GM18870 (cell line): ENCODE data around the gene ZNG1F.
"Not testable (repeated sequence)": the region's sequence is repeated elsewhere in the genome, so short reads cannot be mapped to it uniquely, and the experiment has no call there.

ENCODE experiments used
- ATAC-seq: cut with Tn5 transposase; IDR thresholded peaks from one replicate; pipeline ENCODE4 v1.9.1; 2021; ENCODE audit warnings: moderate library complexity; ENCODE audit not compliant: unreplicated experiment

Gene ZNG1F

DNA sequence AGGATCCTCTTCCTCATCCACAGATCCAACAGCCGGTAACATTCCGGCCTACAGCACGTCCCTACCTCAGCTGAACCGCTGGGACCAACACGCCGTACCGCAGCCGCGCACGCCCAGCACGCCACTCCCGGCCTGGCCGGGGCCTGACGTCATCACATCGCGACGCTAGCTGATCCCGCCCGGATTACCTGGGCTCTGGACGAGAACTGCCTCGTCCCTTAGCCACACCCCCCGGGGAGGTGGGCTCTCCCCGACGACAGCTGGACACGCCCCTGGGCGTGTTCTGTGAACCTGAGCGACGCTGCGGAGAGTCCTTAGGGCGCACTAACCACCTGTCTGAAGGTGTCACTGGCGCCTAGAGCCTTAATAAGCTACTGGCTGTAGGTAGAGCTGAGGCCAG is at the start of gene ZNG1F:
Gene ZNG1F, minus strand, starts transcription at position 101 of the 400 bp plus-strand sequence. Its CDS starts 59 bp downstream, at position 42.
- ATAC-seq = not testable (repeated sequence)

DNA sequence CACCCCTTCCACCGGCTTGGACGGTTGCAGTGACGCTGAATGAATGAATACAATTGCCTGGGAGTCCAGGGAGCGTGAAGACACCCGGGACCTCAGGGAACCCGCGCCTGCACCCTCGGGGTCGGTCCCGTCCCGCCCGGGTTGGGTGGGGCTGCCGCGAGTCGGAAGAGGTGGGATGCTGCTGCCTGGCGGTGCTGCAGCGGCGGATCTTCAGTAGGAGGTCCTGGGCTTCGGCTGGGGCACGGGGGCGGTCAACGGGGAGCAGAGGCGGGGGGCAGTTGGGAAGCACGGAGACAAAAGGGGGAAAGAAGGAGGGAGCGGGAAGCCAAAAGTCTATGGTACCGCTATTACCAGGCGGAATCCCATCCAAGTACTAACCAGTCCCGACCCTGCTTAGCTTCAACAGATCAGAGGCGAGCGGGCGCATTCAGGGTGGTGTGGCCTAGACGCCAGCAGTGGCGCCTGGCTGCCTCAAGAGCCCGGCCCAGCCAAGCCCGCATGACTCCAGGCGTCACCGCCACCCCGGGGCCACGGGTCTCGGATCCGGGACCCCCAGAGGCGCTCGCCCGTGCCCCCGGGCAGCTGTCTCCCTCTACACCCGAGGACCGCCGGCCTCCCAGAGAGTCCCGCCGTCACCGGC is 48.1 kb upstream of the ZNG1F start:
- ATAC-seq = not testable (repeated sequence)

DNA sequence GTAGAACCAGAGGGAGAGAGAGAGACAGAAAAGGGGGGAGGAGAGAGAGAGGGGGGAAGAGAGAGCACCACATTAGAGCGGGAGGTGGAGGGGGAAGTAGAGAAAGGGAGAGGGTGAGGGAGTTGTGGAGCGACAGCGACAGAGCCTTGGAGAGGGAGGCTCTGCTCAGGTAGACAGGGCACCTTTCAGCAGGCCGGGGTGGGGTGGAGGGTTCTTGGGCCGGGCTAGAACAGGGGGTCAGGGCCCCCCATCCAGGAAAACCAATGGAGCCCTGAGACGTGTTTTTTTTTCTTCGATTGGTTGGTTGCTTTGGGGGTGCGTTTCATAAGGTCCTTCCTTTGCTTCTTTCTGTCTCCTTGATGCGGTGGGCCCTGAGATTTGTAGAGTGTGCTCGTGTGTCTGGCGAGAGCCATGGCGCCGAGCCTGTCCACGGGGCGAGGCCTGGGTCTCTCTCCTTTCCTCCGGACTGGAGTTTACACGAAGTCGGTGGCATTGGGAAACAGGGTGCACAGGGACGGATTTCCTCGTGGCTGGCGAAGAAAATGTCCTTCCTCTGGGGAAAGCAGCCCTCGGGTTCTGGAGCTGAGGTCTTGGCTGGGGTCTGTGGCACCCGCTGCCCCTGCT is 47.5 kb upstream of the ZNG1F start:
- ATAC-seq = not testable (repeated sequence)

DNA sequence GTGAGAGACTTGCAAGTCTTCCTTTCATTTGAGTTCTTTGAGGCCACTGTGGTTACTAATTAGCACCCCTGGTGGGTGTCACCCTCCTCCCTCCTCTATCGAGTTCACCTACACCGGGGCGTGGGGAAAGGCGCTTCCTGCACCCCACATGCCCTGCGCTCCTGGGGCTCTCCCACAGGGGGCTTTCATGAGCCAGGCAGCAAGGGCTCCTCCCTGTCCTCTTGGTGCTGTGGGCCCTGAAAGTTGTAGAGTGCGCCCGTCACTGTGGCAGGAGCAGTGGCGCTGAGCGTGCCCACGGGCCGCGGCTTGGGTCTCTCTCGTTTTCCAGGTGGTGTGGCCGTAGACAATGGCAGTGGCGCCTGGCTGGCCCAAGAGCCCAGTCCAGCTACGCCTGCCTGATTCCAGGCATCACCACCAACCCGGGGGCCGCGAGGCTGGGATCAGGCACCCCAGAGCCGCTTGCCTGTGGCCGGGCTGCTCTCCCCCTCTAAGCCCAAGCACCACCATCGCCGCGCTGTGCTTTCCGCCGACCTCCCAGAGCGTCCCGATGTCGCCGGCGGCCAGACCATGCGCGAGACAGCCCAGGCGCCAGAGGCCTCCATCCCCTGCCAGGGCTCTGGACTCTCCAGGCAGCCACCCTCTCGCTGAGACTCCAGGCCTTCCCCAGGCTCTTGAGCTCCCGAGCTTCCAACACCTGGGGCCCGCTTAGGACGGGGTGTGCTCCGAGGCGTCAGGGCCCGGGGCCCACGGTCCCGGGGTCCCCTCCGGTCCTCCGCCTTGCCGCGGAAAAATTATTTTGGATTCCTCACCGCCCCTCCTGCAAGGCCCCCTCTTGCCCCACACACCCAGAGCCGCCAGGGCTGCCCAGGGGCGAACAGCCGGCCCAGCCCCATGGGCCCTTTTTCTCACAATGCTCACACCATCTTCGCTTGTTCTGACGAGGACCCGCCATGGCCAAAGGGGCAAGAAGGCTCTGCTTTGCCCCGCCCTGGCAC is 46.0 kb upstream of the ZNG1F start:
- ATAC-seq = peak; percentile 100

DNA sequence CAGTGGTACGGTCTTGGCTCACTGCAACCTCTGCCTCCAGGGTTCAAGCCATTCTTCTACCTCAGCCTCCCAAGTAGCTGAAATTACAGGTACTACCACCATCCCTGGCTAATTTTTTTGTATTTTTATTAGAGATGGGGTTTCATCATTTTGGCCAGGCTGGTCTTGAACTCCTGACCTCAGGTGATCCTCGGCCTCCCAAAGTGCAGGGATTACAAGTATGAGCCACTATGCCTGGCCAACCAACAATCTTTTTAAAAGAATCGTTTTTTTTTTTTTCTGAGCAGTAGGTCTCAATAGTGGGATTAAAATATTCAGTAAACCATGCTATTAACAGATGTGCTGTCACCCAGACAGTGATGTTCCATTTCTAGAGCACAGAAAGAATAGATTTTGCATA is 45.1 kb upstream of the ZNG1F start:
- ATAC-seq = not testable (repeated sequence)

DNA sequence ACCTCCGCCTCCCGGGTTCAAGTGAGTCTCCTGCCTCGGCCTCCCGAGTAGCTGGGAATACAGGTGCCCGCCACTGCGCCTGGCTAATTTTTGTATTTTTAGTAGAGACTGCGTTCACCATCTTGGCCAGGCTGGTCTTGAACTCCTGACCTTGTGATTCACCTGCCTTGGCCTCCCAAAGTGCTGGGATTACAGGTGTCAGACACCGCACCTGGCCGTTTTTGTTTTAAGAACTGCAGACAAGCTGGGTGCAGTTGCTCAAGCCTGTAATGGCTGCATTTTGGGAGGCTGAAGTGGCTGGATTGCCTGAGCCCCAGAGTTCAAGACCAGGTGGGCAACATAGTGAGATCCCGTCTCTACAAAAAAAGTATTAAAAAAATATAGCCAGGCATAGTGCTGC is 43.2 kb upstream of the ZNG1F start:
- ATAC-seq = not testable (repeated sequence)

DNA sequence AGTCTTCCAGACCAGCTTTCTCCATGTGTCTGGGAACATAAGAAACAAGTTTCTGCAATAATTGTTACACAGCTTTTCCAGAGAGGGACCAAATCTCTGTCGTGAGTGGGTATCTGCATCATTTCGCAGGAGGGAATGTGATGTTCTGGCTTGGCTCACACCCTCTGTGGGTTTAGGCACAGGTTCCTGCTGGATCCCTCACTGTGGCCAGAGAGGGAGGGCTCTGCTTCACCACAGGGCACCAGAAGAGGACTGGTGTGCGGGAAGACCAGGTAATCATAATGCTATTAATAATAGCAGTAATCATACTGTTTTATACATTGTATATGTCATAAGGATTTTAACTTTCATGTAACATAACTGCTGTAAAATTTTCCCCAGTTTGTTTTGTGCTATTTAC is 41.3 kb upstream of the ZNG1F start:
- ATAC-seq = not testable (repeated sequence)

DNA sequence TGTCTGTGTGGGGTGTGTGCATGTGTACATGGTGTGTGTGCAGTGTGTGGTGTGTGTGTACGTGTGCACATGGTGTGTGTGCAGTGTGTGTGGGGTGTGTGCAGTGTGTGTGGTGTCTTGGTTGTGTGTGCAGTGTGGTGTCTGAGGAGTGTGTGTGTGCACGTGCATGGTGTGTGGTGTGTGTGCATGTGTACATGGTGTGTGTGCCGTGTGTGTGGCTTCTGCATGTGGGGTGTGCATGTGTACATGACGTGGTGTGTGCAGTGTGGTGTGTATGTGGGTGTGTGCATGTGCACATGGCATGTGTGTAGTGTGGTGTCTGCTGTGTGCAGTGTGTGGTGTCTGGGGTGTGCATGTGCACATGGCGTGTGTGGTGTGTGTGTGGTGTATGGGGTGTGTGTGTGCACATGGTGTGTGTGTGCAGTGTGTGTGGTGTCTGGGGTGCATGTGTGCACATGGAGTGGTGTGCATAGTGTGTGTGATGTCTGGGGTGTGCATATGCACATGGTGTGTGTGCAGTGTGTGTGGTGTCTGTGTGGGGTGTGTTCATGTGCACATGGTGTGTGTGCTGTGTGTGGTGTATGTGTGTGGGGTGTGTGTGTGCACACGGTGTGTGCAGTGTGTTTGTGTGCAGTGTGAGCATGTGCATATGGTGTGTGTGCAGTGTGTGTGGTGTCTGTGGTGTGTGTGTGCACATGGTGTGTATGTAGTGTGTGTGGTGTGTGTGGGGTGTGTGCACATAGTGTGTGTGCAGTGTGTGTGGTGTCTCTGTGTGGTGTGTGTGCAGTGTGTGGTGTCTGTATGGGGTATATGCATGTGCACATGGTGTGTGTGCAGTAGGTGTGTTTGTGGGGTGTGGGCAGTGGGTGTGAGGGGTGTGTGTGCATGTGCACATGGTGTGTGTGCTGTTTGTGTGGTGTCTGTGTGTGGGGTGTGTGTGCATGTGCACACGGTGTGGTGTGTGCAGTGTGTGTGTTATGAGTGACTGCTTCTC is 40.6 kb upstream of the ZNG1F start:
- no peak for ATAC-seq

DNA sequence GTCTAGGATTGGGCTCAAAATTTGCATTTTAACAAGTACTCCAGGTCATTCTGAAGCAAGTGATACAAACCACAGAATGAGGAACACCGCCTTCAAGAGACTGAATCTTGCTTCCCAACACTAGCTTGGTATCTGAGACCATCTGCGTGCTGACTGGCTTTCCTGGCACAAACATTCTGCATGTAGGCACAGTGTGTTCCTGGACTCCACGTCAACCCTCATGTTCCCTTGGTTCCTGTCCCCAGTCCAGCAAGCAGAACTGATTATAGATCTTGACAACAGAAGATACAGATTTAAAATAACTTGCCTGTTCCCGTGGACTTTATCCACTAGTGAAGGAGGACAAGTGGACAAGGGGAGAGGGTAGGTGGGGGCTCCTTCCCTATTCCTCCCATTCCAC is 30.7 kb upstream of the ZNG1F start:
- ATAC-seq = not testable (repeated sequence)

DNA sequence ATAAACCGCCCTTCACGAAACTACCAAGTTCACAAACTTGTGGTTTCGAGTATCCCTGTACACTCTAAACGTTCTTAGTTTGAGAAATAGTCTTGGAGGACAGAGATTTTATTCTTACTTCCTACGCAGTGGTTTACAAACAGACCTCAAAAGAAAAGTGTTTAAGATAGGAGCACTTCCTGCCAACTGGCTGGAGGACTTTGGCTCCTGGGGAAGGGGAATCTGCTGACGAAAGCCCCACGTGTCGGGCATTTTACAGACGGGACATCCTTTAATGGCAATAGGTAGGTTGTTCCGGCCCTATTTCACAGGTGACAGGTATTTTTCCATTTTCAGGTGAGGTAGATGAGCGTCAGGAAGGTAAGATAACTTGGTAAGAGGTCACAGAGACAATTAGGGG is 678 bp downstream of the ZNG1F start:
- not testable (repeated sequence) for ATAC-seq

DNA sequence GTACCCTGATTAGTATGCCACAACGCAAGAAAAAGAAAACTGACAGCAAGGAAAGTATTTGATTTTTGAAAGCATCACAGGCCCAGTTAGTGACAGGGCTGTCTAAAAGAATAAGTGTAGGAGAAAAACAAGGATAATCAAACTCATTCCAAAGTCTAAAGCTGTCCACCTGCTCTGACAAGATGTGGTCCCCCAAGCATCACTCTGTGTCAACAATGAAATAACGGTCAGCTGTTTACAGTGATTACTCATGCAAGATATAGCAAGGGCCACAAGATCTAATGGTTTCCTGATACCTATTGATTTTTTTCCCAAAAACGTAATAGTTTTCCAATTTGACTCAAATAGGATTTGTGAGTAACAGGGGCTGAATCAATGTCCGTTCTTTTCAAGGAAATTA is 14.1 kb downstream of the ZNG1F start:
- ATAC-seq = not testable (repeated sequence)

DNA sequence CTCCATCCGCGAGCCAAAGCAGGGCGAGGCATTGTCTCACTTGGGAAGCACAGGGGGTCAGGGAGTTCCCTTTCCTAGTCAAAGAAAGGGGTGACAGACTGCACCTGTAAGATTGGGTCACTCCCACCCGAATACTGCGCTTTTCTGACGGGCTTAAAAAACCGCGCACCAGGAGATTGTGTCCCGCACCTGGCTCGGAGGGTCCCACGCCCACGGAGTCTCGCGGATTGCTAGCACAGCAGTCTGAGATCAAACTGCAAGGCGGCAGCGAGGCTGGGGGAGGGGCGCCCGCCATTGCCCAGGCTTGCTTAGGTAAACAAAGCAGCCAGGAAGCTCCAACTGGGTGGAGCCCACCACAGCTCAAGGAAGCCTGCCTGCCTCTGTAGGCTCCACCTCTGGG is 39.0 kb downstream of the ZNG1F start:
- not testable (repeated sequence) for ATAC-seq

DNA sequence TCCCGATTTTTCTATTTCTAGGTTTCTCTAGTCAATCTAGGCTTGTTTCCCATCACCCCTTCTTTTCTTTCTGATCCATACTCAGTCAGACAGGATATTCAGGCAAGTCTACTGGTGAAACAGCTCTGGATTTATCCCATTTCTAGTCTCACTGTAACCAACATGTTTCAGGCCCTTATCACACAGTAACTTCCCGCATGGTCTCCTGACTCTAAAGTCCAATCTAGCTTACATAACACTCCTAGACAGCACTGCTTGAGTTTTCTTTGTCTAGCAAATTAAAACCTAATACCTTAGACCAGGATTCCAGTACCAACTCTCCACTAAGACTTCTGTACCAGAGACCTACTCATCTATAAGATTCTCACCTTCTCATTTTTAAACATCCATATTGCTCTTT is 47.2 kb downstream of the ZNG1F start:
- not testable (repeated sequence) for ATAC-seq

DNA sequence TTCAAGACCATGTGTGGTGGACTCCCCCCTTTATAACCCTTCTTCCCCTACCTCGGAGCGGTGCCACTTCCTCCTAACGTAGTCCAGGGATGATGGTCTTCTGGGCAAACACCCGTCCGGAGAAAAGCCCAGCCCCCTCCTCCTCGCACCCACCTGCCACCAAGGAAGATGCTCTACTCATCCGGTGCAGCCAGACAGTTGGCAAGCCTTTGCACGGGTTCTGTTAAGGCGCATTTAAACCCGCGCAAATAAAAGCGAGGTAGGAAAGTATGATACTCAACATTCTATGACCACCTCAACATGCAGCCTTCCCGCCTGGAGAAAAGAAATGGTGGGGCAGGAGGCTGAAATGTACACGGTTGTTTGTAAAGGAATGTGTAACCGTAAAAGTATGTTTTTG is 60.5 kb downstream of the ZNG1F start, which contains the start of gene FOXD4L6:
Gene FOXD4L6, minus strand, starts transcription at position 101 of the 400 bp plus-strand sequence. CDS start 298 bp downstream, outside the sequence.
- ATAC-seq = not testable (repeated sequence)

DNA sequence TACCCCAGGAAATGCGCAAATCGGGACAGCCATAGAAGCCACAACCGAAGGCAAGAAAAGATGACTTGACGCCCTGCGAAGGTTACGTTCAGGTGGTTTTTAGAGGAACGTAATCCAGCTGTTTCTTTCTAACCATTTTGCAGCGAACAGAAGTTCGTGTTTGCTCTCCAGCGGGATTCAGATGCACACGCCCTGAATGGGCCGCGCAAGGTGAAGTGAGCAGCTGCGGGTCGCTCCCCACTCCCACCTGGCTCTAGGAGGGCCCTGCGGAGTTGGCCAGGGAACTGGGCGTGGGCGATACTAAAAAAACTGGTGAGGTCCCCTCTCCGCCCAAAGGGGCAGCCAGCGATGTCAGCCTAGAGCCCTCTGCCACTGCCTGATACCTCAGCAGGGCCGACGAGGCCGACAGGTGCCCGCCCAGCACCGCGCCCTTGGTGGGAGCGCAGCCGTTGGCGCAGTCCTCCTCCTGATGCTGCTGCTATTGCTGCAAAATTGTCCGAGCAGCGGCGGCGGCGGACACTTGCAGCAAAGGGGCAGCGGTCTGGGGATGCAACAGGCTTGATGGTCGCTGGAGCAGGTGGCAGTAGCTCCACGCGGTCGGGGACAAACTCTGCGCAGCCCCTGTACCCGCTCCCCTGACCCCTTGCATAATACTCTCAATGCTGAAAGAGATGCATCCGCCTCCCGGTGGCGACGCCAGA is 62.2 kb downstream of the ZNG1F start:
- ATAC-seq = not testable (repeated sequence)

DNA sequence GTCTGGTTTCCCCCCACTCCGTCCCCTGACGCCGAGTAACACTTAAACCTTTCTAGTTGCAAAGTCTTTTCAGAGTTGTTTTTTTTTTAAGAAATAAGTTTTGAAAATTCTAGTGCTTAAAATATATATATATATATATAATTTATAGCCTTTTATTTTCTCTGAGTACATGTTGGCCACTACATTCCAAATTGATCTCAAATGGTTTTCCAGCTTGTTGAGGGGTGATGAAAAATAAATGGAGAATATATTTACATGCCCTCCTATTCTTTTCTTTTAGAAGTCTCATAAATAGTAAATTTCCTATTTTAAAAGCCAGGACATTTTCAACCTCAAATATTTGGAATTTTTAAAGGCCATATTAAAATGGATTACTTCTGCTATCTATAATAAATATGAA is 63.2 kb downstream of the ZNG1F start:
- ATAC-seq = not testable (repeated sequence)

DNA sequence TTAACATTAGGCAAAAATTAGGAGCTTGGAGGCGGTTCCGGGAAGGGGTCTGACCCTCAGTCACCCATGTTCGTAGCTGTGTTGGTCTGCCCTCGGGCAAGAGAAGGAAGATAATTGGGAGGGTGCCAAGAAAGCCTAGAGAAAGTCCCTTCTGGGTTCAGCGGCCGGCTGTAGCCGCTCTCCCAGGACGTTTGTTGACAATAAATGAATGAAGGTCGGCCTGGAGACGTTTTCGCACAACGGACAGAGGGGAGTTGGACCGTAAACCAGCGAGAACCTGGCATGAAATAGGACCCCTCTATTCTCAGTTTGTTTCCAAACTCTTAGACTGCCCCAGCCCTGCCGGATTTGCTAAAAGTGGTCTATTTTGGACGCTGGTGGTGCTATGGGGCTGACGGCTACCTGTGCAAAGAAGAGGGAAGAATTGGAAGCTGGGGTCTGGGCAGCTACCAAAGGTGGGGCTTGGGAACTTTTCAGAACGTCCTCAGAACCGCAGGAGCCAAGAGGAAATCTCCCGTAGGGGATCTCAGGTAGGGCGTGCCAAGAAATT is 63.9 kb downstream of the ZNG1F start:
- not testable (repeated sequence) for ATAC-seq

DNA sequence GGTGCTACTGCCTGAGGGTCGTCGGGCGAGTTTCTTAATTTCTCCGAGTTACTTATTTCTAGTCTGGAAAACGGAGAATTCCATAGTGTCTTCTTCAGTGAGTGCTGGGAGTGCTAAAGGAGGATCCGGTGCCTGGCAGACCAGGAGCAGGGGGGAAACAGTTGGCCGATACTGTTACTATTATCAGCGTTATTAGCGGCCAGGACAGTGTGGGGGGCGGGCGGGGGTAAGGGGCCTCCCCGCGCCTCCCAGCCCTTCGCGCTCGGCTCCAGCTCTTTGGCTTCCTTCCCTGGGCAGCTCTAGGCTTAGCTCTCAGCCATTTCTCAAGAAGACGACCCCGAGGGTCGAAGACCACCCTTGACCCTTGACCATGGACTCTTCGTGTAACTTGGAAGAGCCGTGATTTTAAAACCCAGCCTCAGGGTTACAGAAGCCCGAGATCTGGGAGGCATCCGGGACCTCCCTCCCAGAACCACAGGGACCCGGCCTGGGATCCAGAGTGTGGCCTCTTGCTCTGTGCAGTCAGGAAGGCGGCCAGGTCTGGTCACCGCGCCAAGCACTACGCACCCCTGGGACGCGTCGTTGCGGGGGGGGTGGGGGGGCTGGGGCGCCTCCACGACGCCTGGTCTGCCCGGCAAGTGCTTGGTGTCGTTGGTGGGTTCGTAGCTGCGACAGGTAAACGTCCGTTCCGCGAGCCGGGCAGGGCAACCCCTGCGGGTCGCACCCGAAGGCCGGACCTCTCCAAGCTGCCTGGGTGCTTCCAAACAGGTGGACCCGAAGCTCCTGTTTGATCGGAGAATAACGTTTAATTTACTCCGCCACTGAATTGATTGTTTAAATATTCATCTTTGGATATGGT is 64.6 kb downstream of the ZNG1F start:
- ATAC-seq = not testable (repeated sequence)
